HG03460 (cell line): ENCODE results near the gene ITGAX.

Source experiments
- ATAC-seq: cut with Tn5 transposase; IDR thresholded peaks from one replicate; pipeline ENCODE4 v1.9.1; 2021; ENCODE audit not compliant: unreplicated experiment

ITGAX gene

DNA sequence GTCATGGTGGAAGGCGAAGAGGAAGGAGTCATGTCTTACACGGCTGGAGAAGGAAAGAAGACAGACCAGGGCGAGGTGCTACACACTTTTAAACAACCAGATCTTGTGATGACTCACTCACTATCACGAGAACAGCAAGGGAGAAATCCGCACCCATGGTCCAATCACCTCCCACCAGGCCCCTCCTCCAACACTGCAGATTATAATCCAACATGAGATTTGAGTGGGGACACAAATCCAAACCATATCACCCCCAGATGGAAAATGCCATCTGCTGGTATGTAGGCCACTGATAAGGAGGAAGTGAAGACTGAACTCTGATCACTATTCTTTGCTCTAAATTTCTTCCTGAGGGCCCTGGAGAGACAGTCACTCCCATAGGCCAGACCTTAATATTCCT, 7.5 kb upstream of the ITGAX start:
- ATAC-seq, result no peak

- no peak for ATAC-seq
Measured at GRCh38 chr16:31348579-31348978, 6.4 kb upstream of the ITGAX start.

GRCh38 chr16:31350275-31351005, 4.5 kb upstream of the ITGAX start:
- no peak for ATAC-seq

DNA sequence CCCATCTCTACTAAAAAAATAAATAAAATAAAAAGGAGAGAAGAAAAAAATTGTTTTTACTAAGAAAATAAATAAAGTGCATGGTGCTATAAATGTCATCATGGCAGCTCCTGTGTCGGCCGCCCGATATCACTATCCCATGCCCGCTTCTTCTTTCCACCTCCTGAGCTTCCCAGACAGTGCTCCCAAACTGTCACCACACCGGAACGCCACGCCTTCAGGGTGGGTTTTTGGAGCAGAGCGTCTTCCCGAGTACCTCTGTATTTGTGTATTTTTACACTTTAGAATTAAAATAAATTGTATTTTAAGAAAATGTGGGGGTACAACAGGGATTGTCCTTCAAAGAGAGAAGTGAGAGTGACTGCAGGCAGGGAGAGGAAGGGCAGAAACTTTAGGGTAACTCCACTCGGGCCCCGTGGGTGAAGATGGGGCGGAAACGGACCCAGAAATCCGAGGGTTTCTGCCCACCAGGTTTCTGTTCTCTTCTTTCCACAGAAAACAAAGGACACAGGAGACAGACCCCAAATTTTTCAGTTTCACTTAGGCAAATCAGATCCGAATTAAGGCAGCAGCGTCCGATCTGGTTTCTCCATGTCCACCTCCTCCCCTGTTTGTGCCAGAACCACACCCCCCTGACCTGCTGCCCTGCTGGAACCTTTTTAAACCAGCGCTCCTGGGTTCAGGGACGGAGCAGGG, 3.6 kb upstream of the ITGAX start:
- no peak for ATAC-seq

- ATAC-seq, result no peak
Measured at GRCh38 chr16:31351942-31352325, 3.0 kb upstream of the ITGAX start.

DNA sequence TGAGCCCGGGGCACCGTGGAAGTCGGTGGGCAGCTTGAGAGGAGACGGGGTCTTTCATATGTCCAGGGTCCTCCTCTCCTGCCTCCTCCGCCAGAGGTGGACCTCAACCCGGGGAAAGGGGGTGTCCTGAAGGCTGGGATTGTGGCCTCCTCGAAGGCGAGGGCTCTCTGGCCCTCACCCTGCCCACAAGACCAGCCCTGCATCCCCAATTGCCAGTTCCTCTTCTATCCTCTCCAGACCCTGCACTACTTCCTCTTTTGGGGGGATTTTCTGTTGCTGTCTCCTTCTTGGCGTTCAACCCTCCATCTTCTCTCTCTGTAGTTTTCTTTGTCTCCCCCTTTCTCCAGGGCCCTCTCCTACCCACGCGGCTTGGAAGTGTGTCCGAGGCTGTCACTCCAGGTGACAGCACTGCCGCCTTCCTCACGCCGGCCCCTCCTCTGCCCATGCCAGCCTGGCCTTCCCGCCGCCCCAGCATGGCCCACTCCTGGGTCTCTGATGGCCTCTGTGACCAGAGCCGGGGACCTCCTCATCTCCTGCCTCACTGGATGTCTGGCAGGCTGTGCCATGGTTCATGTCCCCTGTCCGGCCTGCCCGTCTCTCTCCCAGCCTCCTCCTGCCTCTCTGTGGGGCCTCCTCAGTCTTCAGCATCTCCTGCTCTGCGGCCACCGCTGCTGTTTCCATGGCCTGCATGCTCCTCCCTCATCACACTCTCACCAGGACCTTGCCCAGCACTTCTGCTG, 2.4 kb upstream of the ITGAX start:
- ATAC-seq, result no peak

GRCh38 chr16:31355431-31356100, 590 bp downstream of the ITGAX start:
- no peak for ATAC-seq

DNA sequence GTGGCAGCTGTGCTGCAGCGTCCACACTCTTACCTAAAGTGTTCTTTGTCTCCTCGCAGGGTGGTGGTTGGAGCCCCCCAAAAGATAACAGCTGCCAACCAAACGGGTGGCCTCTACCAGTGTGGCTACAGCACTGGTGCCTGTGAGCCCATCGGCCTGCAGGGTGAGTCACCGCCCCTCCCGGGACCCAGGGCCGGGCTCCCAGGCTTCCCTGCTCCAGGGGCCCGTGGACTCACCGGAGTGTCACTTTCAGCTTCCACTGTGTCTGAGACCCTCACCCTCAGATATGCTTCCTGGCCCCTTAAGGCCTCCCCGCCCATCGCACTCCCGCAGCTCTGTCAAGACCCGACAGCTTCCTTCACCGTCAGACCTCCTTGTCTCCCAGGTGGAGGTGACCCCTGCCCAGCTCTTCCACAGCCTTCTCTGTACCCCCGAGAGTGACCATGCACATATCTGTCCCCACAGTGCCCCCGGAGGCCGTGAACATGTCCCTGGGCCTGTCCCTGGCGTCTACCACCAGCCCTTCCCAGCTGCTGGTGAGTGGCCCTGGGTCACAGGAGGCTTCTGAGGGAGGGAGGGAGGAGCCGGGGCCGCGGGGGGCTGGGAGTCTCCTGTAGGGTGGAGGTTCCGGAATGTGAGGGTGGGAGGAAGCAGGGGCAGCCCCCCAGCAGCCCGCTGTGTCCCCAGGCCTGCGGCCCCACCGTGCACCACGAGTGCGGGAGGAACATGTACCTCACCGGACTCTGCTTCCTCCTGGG, 1.8 kb downstream of the ITGAX start:
- no peak for ATAC-seq

GRCh38 chr16:31357324-31358109, 2.5 kb downstream of the ITGAX start:
- ATAC-seq, result no peak

DNA sequence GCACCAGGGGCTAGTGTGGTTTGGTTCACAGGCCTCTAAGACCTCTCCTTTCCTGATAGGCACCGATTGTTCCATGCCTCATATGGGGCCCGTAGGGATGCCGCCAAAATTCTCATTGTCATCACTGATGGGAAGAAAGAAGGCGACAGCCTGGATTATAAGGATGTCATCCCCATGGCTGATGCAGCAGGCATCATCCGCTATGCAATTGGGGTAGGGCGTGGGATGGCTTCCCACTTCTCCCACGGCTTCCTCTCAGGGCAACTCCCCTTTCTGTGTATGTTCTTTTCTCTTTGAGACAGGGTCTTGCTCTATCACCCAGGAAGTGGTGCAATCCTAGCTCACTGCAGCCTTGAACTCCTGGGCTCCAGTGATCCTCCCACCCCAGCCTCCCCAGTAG, 5.3 kb downstream of the ITGAX start:
- no peak for ATAC-seq

- ATAC-seq, result no peak
Measured at GRCh38 chr16:31361201-31362110, 6.5 kb downstream of the ITGAX start.

DNA sequence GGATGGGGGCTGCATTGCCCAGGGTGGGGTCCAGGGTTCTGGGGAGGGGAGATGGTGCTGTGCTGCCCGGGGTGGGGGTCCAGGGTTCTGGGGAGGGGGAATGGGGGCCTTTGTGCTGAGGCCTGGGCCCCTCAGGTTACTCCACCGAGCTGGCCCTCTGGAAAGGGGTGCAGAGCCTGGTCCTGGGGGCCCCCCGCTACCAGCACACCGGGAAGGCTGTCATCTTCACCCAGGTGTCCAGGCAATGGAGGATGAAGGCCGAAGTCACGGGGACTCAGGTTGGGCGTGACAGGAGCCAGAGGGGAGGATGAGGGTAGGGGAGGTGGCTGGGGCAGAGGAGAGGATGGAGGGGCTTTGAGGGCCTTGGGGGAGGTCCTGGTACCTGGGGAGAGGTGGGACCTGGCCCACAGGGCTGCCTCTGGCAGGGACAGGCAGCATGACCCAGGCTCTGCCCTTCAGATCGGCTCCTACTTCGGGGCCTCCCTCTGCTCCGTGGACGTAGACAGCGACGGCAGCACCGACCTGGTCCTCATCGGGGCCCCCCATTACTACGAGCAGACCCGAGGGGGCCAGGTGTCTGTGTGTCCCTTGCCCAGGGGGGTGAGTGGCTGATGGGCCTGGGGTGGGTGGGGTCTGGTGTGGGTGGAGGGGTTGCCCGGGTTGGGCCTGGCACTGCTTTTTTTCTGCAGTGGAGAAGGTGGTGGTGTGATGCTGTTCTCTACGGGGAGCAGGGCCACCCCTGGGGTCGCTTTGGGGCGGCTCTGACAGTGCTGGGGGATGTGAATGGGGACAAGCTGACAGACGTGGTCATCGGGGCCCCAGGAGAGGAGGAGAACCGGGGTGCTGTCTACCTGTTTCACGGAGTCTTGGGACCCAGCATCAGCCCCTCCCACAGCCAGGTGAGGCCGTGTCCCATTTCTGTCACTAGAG, 7.8 kb downstream of the ITGAX start:
- no peak for ATAC-seq

DNA sequence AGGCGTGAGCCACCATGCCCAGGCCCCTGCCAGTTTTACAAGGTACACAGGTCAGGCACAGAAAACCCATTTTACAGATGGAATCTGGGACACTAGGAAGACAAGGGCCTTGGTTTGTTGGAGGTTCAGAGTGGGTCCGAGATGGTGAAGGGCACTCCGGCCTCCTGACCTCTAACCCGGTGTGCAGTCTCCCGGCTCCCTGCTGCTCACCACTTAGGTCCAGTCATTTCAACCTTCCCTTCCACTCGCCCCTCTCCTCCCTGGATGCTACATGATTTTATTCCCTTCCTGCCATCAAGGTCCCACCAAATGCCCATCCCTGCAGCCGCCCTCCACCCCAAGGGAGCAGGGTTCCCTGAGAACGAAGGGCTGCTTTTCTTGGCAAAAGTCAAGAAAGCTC, 8.7 kb downstream of the ITGAX start:
- ATAC-seq, result no peak

GRCh38 chr16:31364421-31364820, 9.4 kb downstream of the ITGAX start:
- no peak for ATAC-seq

DNA sequence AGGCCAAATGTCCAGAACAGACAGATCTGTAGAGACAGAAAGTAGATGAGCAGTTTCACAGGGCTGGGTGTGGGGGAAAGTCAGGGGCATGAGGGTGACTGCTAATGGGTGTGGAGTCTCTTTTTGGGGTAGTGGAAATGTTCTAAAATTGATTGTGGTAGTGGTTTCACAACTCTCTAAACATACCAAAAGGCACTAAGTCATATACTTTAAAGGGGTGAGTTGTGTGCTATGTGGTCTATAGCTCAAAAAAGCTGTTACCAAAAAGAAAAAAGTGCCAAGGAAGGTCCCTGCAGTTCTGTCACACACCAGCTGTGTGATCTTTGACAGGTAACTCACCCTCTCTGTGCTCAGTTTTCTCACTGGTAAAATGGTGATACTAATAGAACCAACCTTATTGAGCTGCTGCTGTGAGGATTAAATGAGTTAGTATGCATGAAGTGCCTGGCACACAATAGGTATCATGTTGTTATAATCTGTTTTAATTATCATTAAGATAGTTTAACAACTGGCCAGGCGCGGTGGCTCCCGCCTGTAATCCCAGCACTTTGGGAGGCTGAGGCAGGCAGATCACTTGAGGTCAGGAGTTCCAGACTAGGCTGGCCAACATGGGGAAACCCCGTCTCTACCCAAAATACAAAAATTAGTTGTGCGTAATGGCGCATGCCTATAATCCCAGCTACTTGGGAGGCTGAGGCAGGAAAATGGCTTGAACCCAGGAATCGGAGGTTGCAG, 10.3 kb downstream of the ITGAX start:
- no peak for ATAC-seq

DNA sequence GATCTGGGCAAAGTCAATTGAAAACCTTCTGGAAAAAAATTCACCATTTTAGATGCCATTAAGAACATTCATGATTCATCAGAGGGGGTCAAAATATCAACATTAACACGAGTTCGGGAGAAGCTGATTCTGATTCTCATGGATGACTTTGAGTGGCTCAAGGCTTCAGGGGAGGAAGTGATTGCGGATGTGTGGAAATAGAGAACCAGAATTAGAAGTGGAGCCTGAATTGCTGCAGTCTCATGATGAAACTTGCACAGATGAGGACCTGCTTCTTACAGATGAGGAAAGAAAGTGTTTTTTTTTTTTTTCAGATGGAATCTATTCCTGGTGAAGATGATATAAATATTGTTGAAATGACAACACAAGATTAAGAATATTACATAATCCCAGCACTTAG, 12.9 kb downstream of the ITGAX start:
- ATAC-seq, result no peak

DNA sequence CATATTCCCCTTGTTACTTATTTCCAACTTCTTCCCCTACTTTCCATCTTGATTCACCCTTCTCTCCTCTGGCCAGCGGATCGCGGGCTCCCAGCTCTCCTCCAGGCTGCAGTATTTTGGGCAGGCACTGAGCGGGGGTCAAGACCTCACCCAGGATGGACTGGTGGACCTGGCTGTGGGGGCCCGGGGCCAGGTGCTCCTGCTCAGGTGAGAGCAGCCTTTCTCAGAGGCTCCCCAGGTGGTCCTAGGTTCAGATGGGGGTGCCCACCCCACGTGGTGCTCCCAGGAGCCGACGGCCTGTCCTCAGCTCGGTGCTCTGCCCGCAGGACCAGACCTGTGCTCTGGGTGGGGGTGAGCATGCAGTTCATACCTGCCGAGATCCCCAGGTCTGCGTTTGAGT, 16.0 kb downstream of the ITGAX start:
- ATAC-seq, result no peak
